ENCODE measurements around the gene FRS3.

FRS3 gene

DNA sequence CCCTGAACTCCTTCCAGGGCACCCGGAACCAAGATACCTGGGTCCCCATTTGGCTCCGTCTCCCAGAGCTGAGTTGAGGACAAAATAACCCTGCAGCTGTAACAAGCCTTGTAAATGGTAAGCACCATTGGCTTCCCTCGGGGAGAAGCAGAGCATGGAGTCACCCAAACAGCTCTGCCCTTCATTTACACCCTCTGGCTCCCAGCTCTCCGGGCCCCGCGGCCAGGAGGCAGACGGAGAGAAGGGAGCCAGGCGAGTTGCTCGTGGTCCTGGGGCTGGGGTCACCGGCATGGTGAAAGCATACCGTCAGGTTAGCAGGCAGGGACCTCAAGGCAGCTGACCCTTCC lies 46.4 kb downstream of the FRS3 start:
- H4K20me1 ChIP-seq (ENCODE audit: insufficient read depth, low read length, poor library complexity, severe bottlenecking) = no peaks in the 10 kb centered on the region
- no peaks in the 10 kb centered on the region for H3K27me3 ChIP-seq (ENCODE audit: insufficient read depth, low read length, poor library complexity, severe bottlenecking)
- TF ChIP-seq, protein P1, sequence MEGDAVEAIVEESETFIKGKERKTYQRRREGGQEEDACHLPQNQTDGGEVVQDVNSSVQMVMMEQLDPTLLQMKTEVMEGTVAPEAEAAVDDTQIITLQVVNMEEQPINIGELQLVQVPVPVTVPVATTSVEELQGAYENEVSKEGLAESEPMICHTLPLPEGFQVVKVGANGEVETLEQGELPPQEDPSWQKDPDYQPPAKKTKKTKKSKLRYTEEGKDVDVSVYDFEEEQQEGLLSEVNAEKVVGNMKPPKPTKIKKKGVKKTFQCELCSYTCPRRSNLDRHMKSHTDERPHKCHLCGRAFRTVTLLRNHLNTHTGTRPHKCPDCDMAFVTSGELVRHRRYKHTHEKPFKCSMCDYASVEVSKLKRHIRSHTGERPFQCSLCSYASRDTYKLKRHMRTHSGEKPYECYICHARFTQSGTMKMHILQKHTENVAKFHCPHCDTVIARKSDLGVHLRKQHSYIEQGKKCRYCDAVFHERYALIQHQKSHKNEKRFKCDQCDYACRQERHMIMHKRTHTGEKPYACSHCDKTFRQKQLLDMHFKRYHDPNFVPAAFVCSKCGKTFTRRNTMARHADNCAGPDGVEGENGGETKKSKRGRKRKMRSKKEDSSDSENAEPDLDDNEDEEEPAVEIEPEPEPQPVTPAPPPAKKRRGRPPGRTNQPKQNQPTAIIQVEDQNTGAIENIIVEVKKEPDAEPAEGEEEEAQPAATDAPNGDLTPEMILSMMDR (conservative IDR thresholded peaks at IDR 0.05; ENCODE audit: low read length) = no peak
- no peak for TF ChIP-seq EZH2phosphoT487 (IDR thresholded peaks at IDR 0.05; ENCODE audit: borderline replicate concordance)
- peak overlapping the region; percentile 77; the same call in 1 of the 2 replicates for H2AFZ ChIP-seq (ENCODE audit: low read length)
- peaks cover 52% of the 10 kb centered on the region for H3K4me1 ChIP-seq (ENCODE audit: insufficient read depth, low read length, poor library complexity, severe bottlenecking)
- no peaks in the 10 kb centered on the region for H3K9me2 ChIP-seq (replicated peaks; ENCODE audit: low read depth, low read length)
- peak overlapping the region; percentile 75 for H3K4me2 ChIP-seq (ENCODE audit: low read depth, low read length, poor library complexity, severe bottlenecking)
- no peaks in the 10 kb centered on the region for H3F3A ChIP-seq (ENCODE audit: low read depth)
- H3K9me3 ChIP-seq (ENCODE audit: insufficient read depth, low read depth, low read length) = no peaks in the 10 kb centered on the region
- peak overlapping the region; percentile 72 for H3K4me3 ChIP-seq (ENCODE audit: low read length, poor library complexity, severe bottlenecking)
- H3K79me2 ChIP-seq (ENCODE audit: insufficient read depth, low read length) = peaks cover 8% of the 10 kb centered on the region; the same call in 1 of the 2 replicates
- H3K9ac ChIP-seq (ENCODE audit: low read depth, low read length, poor library complexity, severe bottlenecking) = peak overlapping the region; percentile 63
- H3K36me3 ChIP-seq (ENCODE audit: insufficient read depth, low read length) = no peaks in the 10 kb centered on the region

DNA sequence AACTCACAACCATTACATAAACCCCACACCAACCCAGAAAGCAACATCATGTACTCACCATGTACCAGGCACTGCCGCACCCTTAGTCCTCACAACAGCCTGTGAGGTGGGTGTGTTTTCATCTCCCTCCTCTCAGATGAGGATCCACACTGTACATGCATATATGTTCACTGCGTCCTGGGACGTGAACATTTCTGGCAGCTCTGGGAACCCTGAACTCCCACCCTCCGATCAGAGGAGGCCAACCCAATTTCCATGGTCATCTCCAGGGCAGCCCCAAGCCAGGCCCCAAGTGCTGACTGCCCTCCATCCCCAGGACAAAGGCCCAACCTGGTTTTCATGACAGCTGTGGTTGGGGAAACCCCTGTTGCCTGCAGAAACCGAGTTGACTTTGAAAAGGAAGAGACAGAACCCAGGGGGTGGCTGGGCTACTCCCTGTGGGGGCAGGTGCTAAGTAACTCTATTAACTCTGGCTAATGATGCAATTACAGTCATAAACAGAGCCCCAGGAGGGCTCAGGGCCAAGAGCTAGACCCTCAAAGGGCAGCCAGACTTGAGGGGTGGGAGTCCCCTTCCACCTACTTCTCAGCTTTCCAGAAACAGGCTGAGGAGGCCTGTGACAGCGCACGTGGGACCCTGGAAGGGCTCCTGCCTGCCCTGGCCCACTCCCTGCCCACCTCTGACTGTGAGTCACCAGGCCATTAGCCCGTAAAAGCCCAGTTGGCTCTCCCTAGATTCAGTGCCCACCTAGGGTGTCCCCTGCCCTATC lies 46.9 kb downstream of the FRS3 start:
- H4K20me1 ChIP-seq (ENCODE audit: insufficient read depth, low read length, poor library complexity, severe bottlenecking) = no peaks in the 10 kb centered on the region
- no peak for TF ChIP-seq EZH2phosphoT487 (IDR thresholded peaks at IDR 0.05; ENCODE audit: borderline replicate concordance)
- TF ChIP-seq, protein P1 (conservative IDR thresholded peaks at IDR 0.05; ENCODE audit: low read length) = no peak
- H3K4me2 ChIP-seq (ENCODE audit: low read depth, low read length, poor library complexity, severe bottlenecking) = peak overlapping the region; percentile 75
- no peaks in the 10 kb centered on the region for H3K27me3 ChIP-seq (ENCODE audit: insufficient read depth, low read length, poor library complexity, severe bottlenecking)
- H3K9me3 ChIP-seq (ENCODE audit: insufficient read depth, low read depth, low read length) = no peaks in the 10 kb centered on the region
- no peaks in the 10 kb centered on the region for H3K36me3 ChIP-seq (ENCODE audit: insufficient read depth, low read length)
- H3K9ac ChIP-seq (ENCODE audit: low read depth, low read length, poor library complexity, severe bottlenecking) = peak overlapping the region; percentile 63
- peaks cover 8% of the 10 kb centered on the region; the same call in 1 of the 2 replicates for H3K79me2 ChIP-seq (ENCODE audit: insufficient read depth, low read length)
- peaks cover 52% of the 10 kb centered on the region for H3K4me1 ChIP-seq (ENCODE audit: insufficient read depth, low read length, poor library complexity, severe bottlenecking)
- peak overlapping the region; percentile 72 for H3K4me3 ChIP-seq (ENCODE audit: low read length, poor library complexity, severe bottlenecking)
- no peak overlapping the region for H2AFZ ChIP-seq (ENCODE audit: low read length)
- H3K9me2 ChIP-seq (replicated peaks; ENCODE audit: low read depth, low read length) = no peaks in the 10 kb centered on the region
- H3F3A ChIP-seq (ENCODE audit: low read depth) = no peaks in the 10 kb centered on the region

DNA sequence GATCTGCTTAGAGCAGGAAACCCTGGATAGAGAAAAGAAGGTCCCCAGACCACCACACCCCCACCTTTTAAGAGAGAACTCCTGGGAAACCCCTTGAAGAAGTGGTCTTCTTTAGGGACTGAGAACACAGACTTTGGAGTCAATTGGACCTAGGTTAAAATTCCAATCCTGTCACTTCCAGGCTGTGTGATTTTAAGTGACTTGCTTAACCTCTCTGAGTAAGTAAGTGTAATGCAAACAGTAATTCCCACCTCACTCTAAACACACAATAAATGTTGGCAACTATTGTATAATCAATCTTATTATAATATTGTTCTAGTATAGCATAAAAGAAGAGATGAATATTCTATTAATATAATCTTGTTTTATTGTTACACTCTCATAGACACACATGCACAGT lies 47.6 kb downstream of the FRS3 start:
- Histone ChIP-seq H3K9ac (ENCODE audit: low read depth, low read length, poor library complexity, severe bottlenecking) (no peak overlapping the region), H3K9me3 (ENCODE audit: insufficient read depth, low read depth, low read length) (no peaks in the 10 kb centered on the region), H3F3A (ENCODE audit: low read depth) (no peaks in the 10 kb centered on the region), H2AFZ (ENCODE audit: low read length) (no peak overlapping the region), H3K9me2 (replicated peaks; ENCODE audit: low read depth, low read length) (no peaks in the 10 kb centered on the region), H3K27me3 (ENCODE audit: insufficient read depth, low read length, poor library complexity, severe bottlenecking) (no peaks in the 10 kb centered on the region), H3K79me2 (ENCODE audit: insufficient read depth, low read length) (peaks cover 8% of the 10 kb centered on the region; the same call in 1 of the 2 replicates), H4K20me1 (ENCODE audit: insufficient read depth, low read length, poor library complexity, severe bottlenecking) (no peaks in the 10 kb centered on the region), H3K4me1 (ENCODE audit: insufficient read depth, low read length, poor library complexity, severe bottlenecking) (peaks cover 52% of the 10 kb centered on the region), H3K4me2 (ENCODE audit: low read depth, low read length, poor library complexity, severe bottlenecking) (peak overlapping the region; percentile 75), H3K4me3 (ENCODE audit: low read length, poor library complexity, severe bottlenecking) (peak overlapping the region; percentile 72), H3K36me3 (ENCODE audit: insufficient read depth, low read length) (no peaks in the 10 kb centered on the region)
- TF ChIP-seq EZH2phosphoT487 (IDR thresholded peaks at IDR 0.05; ENCODE audit: borderline replicate concordance) = no peak
- TF ChIP-seq, protein P1 (conservative IDR thresholded peaks at IDR 0.05; ENCODE audit: low read length) = no peak
